A549 (cell line): Measurements from ENCODE around the gene USP3.

Experiments used
- CTCF ChIP-seq: fragments of >200 bp; sonication (Bioruptor Twin); formaldehyde crosslinking; IDR thresholded peaks from 3 replicates; pipeline ENCODE4 v1.5.1; 2016
- JUN ChIP-seq, 2 experiments: fragments of >200 bp; sonication (Bioruptor Twin); formaldehyde crosslinking; IDR thresholded peaks; 2 replicates in 1 of 2; 3 replicates in 1 of 2; pipeline ENCODE4 v1.6.1; 2016 to 2017
- PBX3 ChIP-seq: IDR thresholded peaks from 2 replicates; pipeline ENCODE4 v1.6.1; 2012

- TF ChIP-seq CTCF (peak; percentile 30; the same call in 1 of the 3 replicates), JUN (IDR thresholded peaks at IDR 0.05) (peak; percentile 96), PBX3 (peak; percentile 79)
These were observed at the start of gene USP3 for GRCh38 chr15:63504247-63504978.
